Ovary (tissue), 9 donors: ENCODE results near the gene THBS1. TPM values are rescaled to one million over a fixed set of nuclear protein-coding genes. Genes with fewer than 3 reads are reported as not detected.

Source experiments
- DNase-seq, 5 donors: peaks; one replicate each; pipeline ENCODE4 v3.0.0-alpha.2; 2019 to 2020
- H3K27ac ChIP-seq, 2 donors: fragments of 200-600 bp; one replicate each; pipeline versions ENCODE4 v1.5.1 to v1.8.0; 2019 to 2022
- H3K27me3 ChIP-seq: fragments of 200-600 bp; one replicate; pipeline ENCODE4 v1.8.0; 2022
- H3K36me3 ChIP-seq: fragments of 200-600 bp; sonication (generic); one replicate; pipeline ENCODE4 v1.5.1; 2019
- H3K4me1 ChIP-seq: one replicate; pipeline ENCODE4 v1.8.1; 2013; ENCODE audit warnings: mild to moderate bottlenecking, moderate library complexity; ENCODE audit not compliant: insufficient read depth
- H3K4me3 ChIP-seq: fragments of 200-600 bp; sonication (generic); one replicate; pipeline ENCODE4 v1.5.1; 2017
- H3K9me3 ChIP-seq, 2 donors: fragments of 200-600 bp in 1 of 2; sonication (generic) in 1 of 2; one replicate each; pipeline versions ENCODE4 v1.5.1 to v1.8.1; 2013 to 2019; ENCODE audit warnings: mild to moderate bottlenecking in 1 of 2, moderate library complexity in 1 of 2
- CTCF ChIP-seq, 3 donors: fragments of 450-650 bp in 2 of 3; fragments of 200-600 bp in 1 of 3; IDR thresholded peaks; one replicate each; pipeline versions ENCODE4 v1.5.1 to v1.8.0; 2016 to 2022; ENCODE audit warnings: antibody characterized with exemption in 3 of 3, mild to moderate bottlenecking in 1 of 3
- EP300 ChIP-seq: sonication (generic); formaldehyde crosslinking; IDR thresholded peaks from one replicate; pipeline ENCODE4 v1.6.1; 2017; ENCODE audit warnings: antibody characterized with exemption
- POLR2A ChIP-seq: fragments of 450-650 bp; IDR thresholded peaks from one replicate; pipeline ENCODE4 v1.6.1; 2017; ENCODE audit warnings: antibody characterized with exemption, mild to moderate bottlenecking, moderate library complexity
- WGBS, 3 donors: extraction: QIAGEN DNeasy Blood & Tissue Kit in 1 of 3; methylation state at CpG; one replicate each; pipeline versions ENCODE4 v1.1.5 to v1.1.7; 2013 to 2017; 5-methylcytosine and 5-hydroxymethylcytosine counted together
- intact Hi-C, 4 donors: fragments of 100-400 bp; cut with DNase I; formaldehyde crosslinking; loops; one replicate each; pipeline versions ENCODE4 v1.11.0 to v1.15.1; 2022 to 2023
- polyA plus RNA-seq, 2 donors: library from polyadenylated mRNA; stranded (reverse); fragments of 200-250 nt in 1 of 2; fragments of 350-450 nt in 1 of 2; fragmentation: Illumina TruSeq in 1 of 2; extraction: RNeasy Lipid Tissue Mini Kit (QIAGEN cat#74804) in 1 of 2; gene quantifications; one replicate each; pipeline ENCODE4 v1.2.3, GENCODE V29; 2013 to 2014
- total RNA-seq, 7 donors: library from RNA; depleted of rRNA in 2 of 7; stranded (reverse); fragments of >200 nt in 2 of 7; fragmentation: NEBNext Ultra II Directional in 3 of 7; extraction: Animal tissue kit (Norgen Biotek cat#: 25700) in 3 of 7; gene quantifications; one replicate each; pipeline versions ENCODE4 v1.1.0 to v1.2.4, GENCODE V29; 2016 to 2023
- donor health status: DM: no; HTN: no; CAD: no; lungs with moderate emphysema.
- donor health status: DM: no; HTN: no; CAD: no.
- donor health status: Bipolar disorder and iron deficiency.
- donor health status: DM: yes; HTN: yes; CAD: no.
- donor health status: DM: no; HTN: no; CAD: no.
- donor health status: DM: yes; HTN: yes; CAD: no.

The THBS1 gene
- total and polyA plus RNA-seq, 9 donors: 53.6 to 428 (median 154) TPM

- Histone ChIP-seq H3K36me3 (no peaks in the 10 kb centered on the region), H3K27me3 (no peaks in the 10 kb centered on the region), H3K4me1 (peaks cover 3% of the 10 kb centered on the region), H3K9me3 (no peaks in the 10 kb centered on the region), H3K4me3 (no peak overlapping the region), H3K27ac (no peak overlapping the region)
- no peak for DNase-seq
- TF ChIP-seq CTCF (IDR thresholded peaks at IDR 0.05): no peak
- TF ChIP-seq POLR2A: no peak
- TF ChIP-seq EP300: no peak
- intact Hi-C loops: loop anchor here in 1 of 4 donors (10.0 kb wide), 1 partner anchor 80 kb away; no protein-coding TSS in a partner anchor
- 93 to 97% (median 96%) methylated on average over 6 of the region's 6 CpGs for WGBS, 3 donors
Measured at GRCh38 chr15:39575180-39575579, 5.7 kb upstream of the THBS1 start.

GRCh38 chr15:39578851-39579486 is 1.9 kb upstream of the THBS1 start:
- intact Hi-C loops: loop anchor here in 1 of 4 donors (10.0 kb wide), 1 partner anchor 84 kb away; no protein-coding TSS in a partner anchor
- TF ChIP-seq CTCF (IDR thresholded peaks at IDR 0.05): no peak
- TF ChIP-seq POLR2A: no peak
- TF ChIP-seq EP300: no peak
- 39 to 52% (median 50%) methylated on average over 5 of the region's 5 CpGs for WGBS, 3 donors
- H3K4me1 ChIP-seq: peaks cover 13% of the 10 kb centered on the region
- DNase-seq: no peak
- H3K4me3 ChIP-seq: peak overlapping the region; percentile 92
- H3K36me3 ChIP-seq: no peaks in the 10 kb centered on the region
- peak overlapping the region in 1 of 2 donors; percentile 93 for H3K27ac ChIP-seq
- no peaks in the 10 kb centered on the region for H3K9me3 ChIP-seq
- H3K27me3 ChIP-seq: no peaks in the 10 kb centered on the region

GRCh38 chr15:39579487-39580116 is 1.3 kb upstream of the THBS1 start:
- intact Hi-C loops: loop anchor here (2.0 to 10.0 kb wide), 11 partner anchors 85 to 872 kb away; no protein-coding TSS in a partner anchor
- Histone ChIP-seq H3K4me3 (peak overlapping the region; percentile 92), H3K36me3 (no peaks in the 10 kb centered on the region), H3K27ac (peak overlapping the region; percentile 68 to 93), H3K27me3 (no peaks in the 10 kb centered on the region), H3K9me3 (no peaks in the 10 kb centered on the region), H3K4me1 (peaks cover 15% of the 10 kb centered on the region)
- WGBS, 3 donors: 1 to 8% (median 1%) methylated on average over 18 of the region's 18 CpGs
- peak; percentile 64 to 73 (median 67) for DNase-seq
- TF ChIP-seq EP300 (no peak), POLR2A (no peak)

GRCh38 chr15:39580117-39580484 is 778 bp upstream of the THBS1 start:
- WGBS, 3 donors: 0 to 1% (median 0%) methylated on average over 24 to 29 of the region's 29 CpGs
- TF ChIP-seq CTCF (IDR thresholded peaks at IDR 0.05) (peak; percentile 96 to 99 (median 98)), EP300 (no peak), POLR2A (no peak)
- intact Hi-C loops: loop anchor here (2.0 to 10.0 kb wide), 10 partner anchors 175 to 873 kb away; no protein-coding TSS in a partner anchor
- Histone ChIP-seq H3K27me3 (no peaks in the 10 kb centered on the region), H3K27ac (peak overlapping the region; percentile 68 to 93), H3K36me3 (no peaks in the 10 kb centered on the region), H3K4me3 (peak overlapping the region; percentile 92), H3K4me1 (peaks cover 15% of the 10 kb centered on the region), H3K9me3 (no peaks in the 10 kb centered on the region)
- DNase-seq: peak; percentile 94 to 98 (median 97)
